ENCODE data around the gene GTF2H4.
A peak's percentile ranks its signal among the peaks of the same experiment; 100 is the strongest.
"Not testable (repeated sequence)": the region's sequence is repeated elsewhere in the genome, so short reads cannot be mapped to it uniquely, and the experiment has no call there.

Gene GTF2H4

GRCh38 chr6:30907758-30908591 lies at the start of gene GTF2H4:
GTF2H4 (plus strand) TSS chr6:30908207.
- DNase-seq (ENCODE audit: low read depth in 2 of 2): peak; percentile 92 to 94

GRCh38 chr6:30859726-30860125 lies 48.3 kb upstream of the GTF2H4 start:
- not testable (repeated sequence) for DNase-seq (ENCODE audit: low read depth in 2 of 2)

- no peak for DNase-seq (ENCODE audit: low read depth in 2 of 2)
Observed at GRCh38 chr6:30861257-30862048, 46.6 kb upstream of the GTF2H4 start.

GRCh38 chr6:30862156-30862875 lies 45.7 kb upstream of the GTF2H4 start:
- DNase-seq (ENCODE audit: low read depth in 2 of 2): no peak

GRCh38 chr6:30864325-30864724 lies 43.7 kb upstream of the GTF2H4 start:
- DNase-seq (ENCODE audit: low read depth in 2 of 2): no peak

GRCh38 chr6:30869241-30869749 lies 38.7 kb upstream of the GTF2H4 start:
- DNase-seq (ENCODE audit: low read depth in 2 of 2): not testable (repeated sequence)

- DNase-seq (ENCODE audit: low read depth in 2 of 2): no peak
Observed at GRCh38 chr6:30870546-30870945, 37.5 kb upstream of the GTF2H4 start.

- DNase-seq (ENCODE audit: low read depth in 2 of 2): no peak
Observed at GRCh38 chr6:30871592-30872183, 36.3 kb upstream of the GTF2H4 start.

- DNase-seq (ENCODE audit: low read depth in 2 of 2): no peak
Observed at GRCh38 chr6:30873137-30873640, 34.8 kb upstream of the GTF2H4 start.

GRCh38 chr6:30873795-30874194 lies 34.2 kb upstream of the GTF2H4 start:
- DNase-seq (ENCODE audit: low read depth in 2 of 2): not testable (repeated sequence)

GRCh38 chr6:30875244-30876038 lies 32.6 kb upstream of the GTF2H4 start:
- no peak for DNase-seq (ENCODE audit: low read depth in 2 of 2)

GRCh38 chr6:30876039-30876730 lies 31.8 kb upstream of the GTF2H4 start:
- no peak for DNase-seq (ENCODE audit: low read depth in 2 of 2)

GRCh38 chr6:30877419-30878262 lies 30.4 kb upstream of the GTF2H4 start:
- peak; percentile 62 to 64 for DNase-seq (ENCODE audit: low read depth in 2 of 2)

- no peak for DNase-seq (ENCODE audit: low read depth in 2 of 2)
Observed at GRCh38 chr6:30879684-30880427, 28.2 kb upstream of the GTF2H4 start.

GRCh38 chr6:30880698-30881252 lies 27.2 kb upstream of the GTF2H4 start:
- no peak for DNase-seq (ENCODE audit: low read depth in 2 of 2)

- DNase-seq (ENCODE audit: low read depth in 2 of 2): no peak
Observed at GRCh38 chr6:30881392-30882203, 26.4 kb upstream of the GTF2H4 start.

- no peak for DNase-seq (ENCODE audit: low read depth in 2 of 2)
Observed at GRCh38 chr6:30882204-30882758, 25.7 kb upstream of the GTF2H4 start.
